Endodermal cell (in vitro differentiated cells): ENCODE measurements around the gene S100A8. TPM values are rescaled to one million over a fixed set of nuclear protein-coding genes. Genes with fewer than 3 reads are reported as not detected.

Experiments used
- DNase-seq: peaks from one replicate; pipeline ENCODE4 v3.0.0-alpha.2; 2017
- H3K27ac ChIP-seq: 2 replicates; pipeline ENCODE4 v1.5.1; 2013; ENCODE audit warnings: mild to moderate bottlenecking, low read depth, low read length, moderate library complexity
- H3K27me3 ChIP-seq: 2 replicates; pipeline ENCODE4 v1.6.1; 2013; ENCODE audit warnings: mild to moderate bottlenecking, low read length, moderate library complexity; ENCODE audit not compliant: insufficient read depth, control insufficient read depth, poor library complexity, severe bottlenecking
- H3K36me3 ChIP-seq: 2 replicates; pipeline ENCODE4 v1.7.0; 2013; ENCODE audit warnings: mild to moderate bottlenecking, low read length, moderate library complexity; ENCODE audit not compliant: control insufficient read depth, insufficient read depth
- H3K4me1 ChIP-seq: one replicate; pipeline ENCODE4 v1.7.0; 2013; ENCODE audit warnings: low read length; ENCODE audit not compliant: control insufficient read depth, insufficient read depth
- H3K4me3 ChIP-seq: 2 replicates; pipeline ENCODE4 v1.5.1; 2013; ENCODE audit warnings: mild to moderate bottlenecking, low read length, moderate library complexity
- H3K9ac ChIP-seq: 2 replicates; pipeline ENCODE4 v1.6.1; 2013; ENCODE audit warnings: mild to moderate bottlenecking, low read length, moderate library complexity; ENCODE audit not compliant: poor library complexity, severe bottlenecking; ENCODE audit errors: extremely low read depth
- H3K9me3 ChIP-seq: 2 replicates; pipeline ENCODE4 v1.6.1; 2013; ENCODE audit warnings: mild to moderate bottlenecking, low read length, moderate library complexity; ENCODE audit not compliant: control insufficient read depth
- H3K27ac Mint-ChIP-seq: 2 replicates; pipeline ENCODE4 v1.8.0; 2020; ENCODE audit warnings: mixed read lengths
- H3K27me3 Mint-ChIP-seq: 2 replicates; pipeline ENCODE4 v1.8.0; 2021; ENCODE audit warnings: mild to moderate bottlenecking, mixed read lengths; ENCODE audit not compliant: insufficient read depth
- H3K36me3 Mint-ChIP-seq: 2 replicates; pipeline ENCODE4 v1.8.0; 2020; ENCODE audit warnings: low read depth, mixed read lengths
- H3K4me1 Mint-ChIP-seq: 2 replicates; pipeline ENCODE4 v1.8.0; 2020; ENCODE audit warnings: mixed read lengths
- H3K4me3 Mint-ChIP-seq: 2 replicates; pipeline ENCODE4 v1.8.0; 2020; ENCODE audit warnings: mild to moderate bottlenecking, moderate library complexity, mixed read lengths
- H3K9me3 Mint-ChIP-seq: 2 replicates; pipeline ENCODE4 v1.8.0; 2020; ENCODE audit warnings: mild to moderate bottlenecking, mixed read lengths
- CTCF ChIP-seq: fragments of 200-600 bp; sonication (generic); conservative IDR thresholded peaks from 2 replicates; pipeline ENCODE4 v1.5.0; 2021; ENCODE audit warnings: antibody characterized with exemption, mild to moderate bottlenecking
- WGBS, 2 experiments: methylation state at CpG; one replicate each; pipeline versions ENCODE4 v1.1.5 to v1.1.7; 2013; ENCODE audit warnings: missing lambda C conversion rate in 2 of 2, mixed read lengths in 1 of 2; ENCODE audit not compliant: insufficient coverage in 1 of 2, insufficient read length in 1 of 2; 5-methylcytosine and 5-hydroxymethylcytosine counted together
- total RNA-seq, 2 donors: library from RNA; stranded (reverse); fragmentation: NEBNext Ultra II Directional in 1 of 2; extraction: Animal tissue kit (Norgen Biotek cat#: 25700) in 1 of 2; gene quantifications; 2 replicates in 1 of 2; 3 replicates in 1 of 2; pipeline ENCODE4 v1.2.1, GENCODE V29; 2021

Gene S100A8
- total RNA-seq, 2 donors from 2014 or later = not detected

DNA sequence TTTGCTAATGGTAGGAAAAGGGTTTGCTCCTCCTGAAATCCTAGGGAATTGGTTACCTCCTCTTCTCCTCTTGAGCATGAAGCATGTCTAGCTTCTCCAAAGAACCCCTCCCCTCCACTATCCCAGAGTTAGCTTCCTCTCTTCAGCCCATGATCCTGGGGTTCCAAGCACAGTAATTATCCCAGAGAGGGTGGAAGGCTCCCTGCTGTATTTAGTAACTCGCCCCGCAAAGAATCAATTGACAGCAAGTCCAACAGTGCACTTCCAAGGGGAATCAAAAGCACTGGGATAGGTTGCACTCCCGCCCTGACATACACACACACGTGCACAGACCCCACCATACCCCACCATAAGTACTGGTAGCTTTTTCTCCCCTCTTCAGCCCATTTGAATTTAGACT, 3.1 kb downstream of the S100A8 start:
- no peak for TF ChIP-seq CTCF
- DNase-seq = peak; percentile 7
- H3K4me1 Mint-ChIP-seq = no peaks in the 10 kb centered on the region
- no peaks in the 10 kb centered on the region for H3K36me3 Mint-ChIP-seq
- no peak overlapping the region for H3K4me3 Mint-ChIP-seq
- H3K27ac Mint-ChIP-seq = no peak overlapping the region
- Histone ChIP-seq H3K4me1 (no peaks in the 10 kb centered on the region), H3K27me3 (peaks cover 4% of the 10 kb centered on the region), H3K9me3 (no peaks in the 10 kb centered on the region), H3K4me3 (no peak overlapping the region), H3K36me3 (no peaks in the 10 kb centered on the region), H3K27ac (no peak overlapping the region), H3K9ac (no peak overlapping the region)
- H3K9me3 Mint-ChIP-seq = no peaks in the 10 kb centered on the region
- 83 to 85% methylated on average over 2 to 4 of the region's 4 CpGs for WGBS, 2 experiments
- H3K27me3 Mint-ChIP-seq = peaks cover 11% of the 10 kb centered on the region

- TF ChIP-seq CTCF = no peak
- no peaks in the 10 kb centered on the region for H3K36me3 Mint-ChIP-seq
- DNase-seq = peak; percentile 5
- H3K9me3 Mint-ChIP-seq = peaks cover 3% of the 10 kb centered on the region
- no peak overlapping the region for H3K4me3 Mint-ChIP-seq
- H3K36me3 ChIP-seq = no peaks in the 10 kb centered on the region
- peaks cover 12% of the 10 kb centered on the region for H3K27me3 Mint-ChIP-seq
- H3K27me3 ChIP-seq = peaks cover 10% of the 10 kb centered on the region
- no peaks in the 10 kb centered on the region for H3K4me1 ChIP-seq
- H3K4me1 Mint-ChIP-seq = no peaks in the 10 kb centered on the region
- WGBS, 2 experiments = 87 to 100% methylated on average over 4 of the region's 4 CpGs
- H3K9me3 ChIP-seq = peaks cover 1% of the 10 kb centered on the region
- no peak overlapping the region for H3K27ac Mint-ChIP-seq
- no peak overlapping the region for H3K27ac ChIP-seq
- no peak overlapping the region for H3K4me3 ChIP-seq
- H3K9ac ChIP-seq = no peak overlapping the region
These were observed 3.9 kb downstream of the S100A8 start for GRCh38 chr1:153387001-153387400.

DNA sequence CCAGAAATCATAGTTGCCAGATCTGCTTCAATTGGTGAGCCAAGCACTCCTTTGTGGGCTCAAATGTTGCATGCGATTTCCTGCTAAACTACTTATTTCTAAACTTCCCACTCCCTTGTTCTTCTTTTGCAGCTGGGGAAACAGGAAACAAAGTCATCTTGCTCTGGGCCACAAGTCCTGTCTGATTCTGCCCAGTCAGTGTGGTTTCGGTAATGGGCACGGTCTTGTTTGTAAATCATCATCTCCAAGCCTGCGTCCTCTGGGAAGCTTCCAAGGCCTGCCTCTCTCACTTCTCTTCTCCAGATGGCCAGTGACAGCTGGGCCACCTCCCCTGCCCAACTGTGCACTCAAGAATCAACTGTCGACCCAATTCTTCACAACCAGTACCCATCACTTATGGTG, 4.4 kb downstream of the S100A8 start:
- no peaks in the 10 kb centered on the region for H3K36me3 Mint-ChIP-seq
- Histone ChIP-seq H3K4me1 (no peaks in the 10 kb centered on the region), H3K4me3 (no peak overlapping the region), H3K36me3 (no peaks in the 10 kb centered on the region), H3K27ac (no peak overlapping the region), H3K9me3 (peaks cover 6% of the 10 kb centered on the region), H3K9ac (no peak overlapping the region), H3K27me3 (peaks cover 10% of the 10 kb centered on the region)
- H3K27ac Mint-ChIP-seq = no peak overlapping the region
- peak; percentile 14 for DNase-seq
- peaks cover 8% of the 10 kb centered on the region for H3K9me3 Mint-ChIP-seq
- no peak for TF ChIP-seq CTCF
- WGBS, 2 experiments = 86 to 92% methylated on average over 5 of the region's 5 CpGs
- H3K4me3 Mint-ChIP-seq = no peak overlapping the region
- peaks cover 17% of the 10 kb centered on the region for H3K27me3 Mint-ChIP-seq
- H3K4me1 Mint-ChIP-seq = no peaks in the 10 kb centered on the region
